HAP-1 (cell line): Measurements from ENCODE around the gene SNAPIN.
A peak's percentile ranks its signal among the peaks of the same experiment; 100 is the strongest.

ENCODE experiments used
- DNase-seq, 2 experiments: peaks; one replicate each; pipeline ENCODE4 v3.0.0-alpha.2; 2016 to 2020; ENCODE audit warnings: low spot score in 2 of 2
- H3K27me3 ChIP-seq: fragments of 250-450 bp; sonication (Bioruptor Pico); 2 replicates; pipeline ENCODE4 v1.5.1; 2020; ENCODE audit warnings: low read depth, mild to moderate bottlenecking, moderate library complexity
- H3K36me3 ChIP-seq: fragments of 250-450 bp; sonication (Bioruptor Pico); replicated peaks from 2 replicates; pipeline ENCODE4 v1.5.1; 2020; ENCODE audit warnings: mild to moderate bottlenecking
- H3K4me1 ChIP-seq: fragments of 250-450 bp; sonication (Bioruptor Pico); 2 replicates; pipeline ENCODE4 v1.5.1; 2020; ENCODE audit warnings: mild to moderate bottlenecking
- H3K4me3 ChIP-seq: fragments of 250-450 bp; sonication (Bioruptor Pico); 2 replicates; pipeline ENCODE4 v1.5.1; 2020; ENCODE audit warnings: mild to moderate bottlenecking, moderate library complexity
- H3K9me3 ChIP-seq: fragments of 250-450 bp; sonication (Bioruptor Pico); 2 replicates; pipeline ENCODE4 v1.5.1; 2020; ENCODE audit warnings: mild to moderate bottlenecking, moderate library complexity
- in situ Hi-C: fragments of 300-500 bp; cut with MboI; formaldehyde crosslinking; loops from 3 replicates; pipeline ENCODE4 v1.14.3; 2020; ENCODE audit warnings: low sequenced_read_pairs, inconsistent platforms, mixed read lengths

SNAPIN gene

DNA sequence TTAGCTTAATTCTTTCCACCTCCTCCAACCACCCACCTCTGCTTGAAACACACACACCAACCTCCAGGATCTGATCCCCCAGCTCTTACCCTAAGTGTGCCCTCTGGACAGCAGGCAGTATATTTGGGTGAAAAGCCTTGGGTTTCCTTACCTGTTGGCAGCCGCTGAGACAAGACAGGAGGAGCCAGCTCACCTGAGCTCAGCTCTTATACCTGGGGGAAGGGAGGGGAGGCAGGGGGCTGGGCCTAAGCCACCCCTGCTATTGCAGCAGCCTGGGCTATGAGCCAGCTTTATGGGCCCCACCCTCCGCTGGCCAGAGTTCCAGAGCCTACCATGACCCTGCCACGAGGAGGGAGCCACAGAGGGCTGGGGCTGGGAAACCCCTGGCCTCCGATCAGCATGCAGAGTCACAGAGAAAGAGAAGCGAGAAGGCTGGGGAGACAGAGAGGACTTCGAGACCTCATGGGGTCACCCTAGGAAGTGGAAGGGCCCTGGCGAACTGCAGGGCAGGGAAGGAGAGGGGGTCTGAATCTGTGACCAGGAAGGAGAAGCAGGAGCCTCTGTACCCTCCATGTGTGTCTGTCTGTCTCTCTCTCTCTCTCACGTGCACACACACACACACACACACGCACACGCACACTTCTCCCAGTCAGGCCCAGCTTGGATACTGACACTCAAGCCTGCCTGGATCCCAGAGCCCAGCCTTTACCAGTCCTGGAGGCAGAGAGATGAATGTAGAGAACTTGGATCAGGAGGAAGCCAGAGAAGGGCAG is 42.2 kb upstream of the SNAPIN start, which contains the start of gene S100A14:
Gene S100A14 (minus strand): TSS at position 182 of the 773 bp plus-strand sequence. CDS start 467 bp downstream, outside the sequence.
- peaks cover 6% of the 10 kb centered on the region for H3K36me3 ChIP-seq
- no peak within 1 kb of the TSS for H3K4me3 ChIP-seq
- no peaks in the 10 kb centered on the region for H3K9me3 ChIP-seq
- no peaks in the 10 kb centered on the region for H3K27me3 ChIP-seq
- no peaks in the 10 kb centered on the region for H3K4me1 ChIP-seq
- no peak for DNase-seq
- in situ Hi-C loops: no loop called here

DNA sequence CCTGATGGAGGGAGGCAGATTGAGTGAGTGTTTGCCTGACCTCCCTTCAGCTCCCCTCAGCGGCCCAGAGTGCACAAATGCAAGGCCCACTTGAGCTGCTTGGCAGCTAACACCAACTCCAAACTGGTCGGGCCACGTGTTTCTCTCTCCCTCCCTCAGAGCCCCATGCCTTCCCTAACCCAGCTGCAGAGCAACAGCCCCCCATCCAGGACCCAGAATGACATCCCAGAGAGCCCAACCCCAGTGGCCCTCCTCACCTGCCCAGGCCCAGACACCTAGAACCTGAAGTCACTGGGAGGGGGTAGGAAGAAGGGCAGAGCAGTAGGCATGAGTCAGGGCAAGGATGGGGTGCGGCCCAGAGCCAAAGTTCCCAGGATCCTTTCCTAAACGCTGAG is 41.6 kb upstream of the SNAPIN start:
- no peak overlapping the region for H3K4me3 ChIP-seq
- peaks cover 6% of the 10 kb centered on the region for H3K36me3 ChIP-seq
- H3K4me1 ChIP-seq: no peaks in the 10 kb centered on the region
- H3K27me3 ChIP-seq: no peaks in the 10 kb centered on the region
- no peaks in the 10 kb centered on the region for H3K9me3 ChIP-seq
- no peak for DNase-seq
- in situ Hi-C loops: no loop called here

DNA sequence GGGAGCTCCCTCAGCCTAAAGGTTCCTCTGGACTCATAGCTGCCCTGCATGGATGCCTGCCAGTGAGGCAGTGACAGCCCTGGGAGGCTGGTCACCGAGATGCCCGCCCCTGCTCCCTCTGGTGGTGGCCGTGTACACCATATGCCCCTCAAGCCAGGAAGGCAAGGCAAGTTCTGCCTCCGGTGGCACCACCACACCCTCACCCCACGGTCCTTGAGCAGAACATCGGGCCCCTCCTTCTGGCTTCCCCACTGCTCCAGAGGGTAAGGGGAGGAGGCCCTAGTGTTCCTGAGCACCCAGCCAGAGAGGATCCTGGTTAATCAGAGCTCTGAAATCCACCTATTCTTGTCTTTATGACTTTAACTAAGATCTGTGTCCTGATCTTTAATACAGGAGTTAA is 40.8 kb upstream of the SNAPIN start:
- in situ Hi-C loops: no loop called here
- Histone ChIP-seq H3K27me3 (no peaks in the 10 kb centered on the region), H3K36me3 (peaks cover 9% of the 10 kb centered on the region), H3K4me1 (no peaks in the 10 kb centered on the region), H3K4me3 (no peak overlapping the region), H3K9me3 (no peaks in the 10 kb centered on the region)
- DNase-seq: no peak

DNA sequence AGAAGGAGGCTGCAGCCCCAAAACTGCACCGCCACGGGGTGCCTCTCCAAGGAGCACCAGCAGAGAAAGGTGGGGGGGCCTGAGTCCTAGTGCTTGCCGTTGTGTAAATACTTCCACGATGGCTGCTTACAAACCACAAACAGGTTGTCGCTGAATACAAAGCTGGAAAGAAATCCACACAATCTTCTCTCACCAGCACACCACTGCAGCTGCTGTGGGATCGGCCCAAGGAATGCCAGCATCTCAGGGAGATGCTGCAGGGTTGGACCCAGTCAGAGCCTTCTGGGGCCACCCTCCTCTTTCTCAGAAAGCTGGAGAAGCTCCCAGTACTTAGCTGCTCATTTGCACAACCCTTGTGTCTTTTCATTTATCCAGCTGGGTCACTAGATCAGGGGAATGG is 39.3 kb upstream of the SNAPIN start:
- DNase-seq: no peak
- no peaks in the 10 kb centered on the region for H3K9me3 ChIP-seq
- peaks cover 9% of the 10 kb centered on the region for H3K36me3 ChIP-seq
- in situ Hi-C loops: no loop called here
- no peak overlapping the region for H3K4me3 ChIP-seq
- H3K4me1 ChIP-seq: peaks cover 4% of the 10 kb centered on the region; the same call in 1 of the 2 replicates
- H3K27me3 ChIP-seq: no peaks in the 10 kb centered on the region

DNA sequence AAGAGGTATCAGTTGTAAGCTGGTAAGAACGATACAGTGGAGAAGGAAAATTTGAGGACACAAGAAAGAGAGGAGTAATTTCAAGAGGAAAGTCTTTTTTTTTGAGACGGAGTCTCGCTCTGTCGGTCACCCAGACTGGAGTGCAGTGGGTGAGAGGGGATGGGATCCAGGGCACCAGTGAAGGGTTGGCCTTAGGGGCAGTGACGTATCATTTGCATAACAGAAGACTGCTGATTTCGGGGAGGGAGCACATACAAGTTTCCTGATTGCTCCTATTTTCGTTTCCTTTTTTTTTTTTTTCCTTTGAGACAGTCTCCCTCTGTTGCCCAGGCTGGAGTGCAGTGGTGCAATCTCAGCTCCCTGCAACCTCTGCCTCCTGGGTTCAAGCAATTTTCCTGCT is 35.4 kb upstream of the SNAPIN start:
- H3K4me3 ChIP-seq: no peak overlapping the region
- H3K4me1 ChIP-seq: peaks cover 19% of the 10 kb centered on the region
- DNase-seq: no peak
- peaks cover 16% of the 10 kb centered on the region for H3K36me3 ChIP-seq
- H3K27me3 ChIP-seq: no peaks in the 10 kb centered on the region
- no peaks in the 10 kb centered on the region for H3K9me3 ChIP-seq
- in situ Hi-C loops: no loop called here

DNA sequence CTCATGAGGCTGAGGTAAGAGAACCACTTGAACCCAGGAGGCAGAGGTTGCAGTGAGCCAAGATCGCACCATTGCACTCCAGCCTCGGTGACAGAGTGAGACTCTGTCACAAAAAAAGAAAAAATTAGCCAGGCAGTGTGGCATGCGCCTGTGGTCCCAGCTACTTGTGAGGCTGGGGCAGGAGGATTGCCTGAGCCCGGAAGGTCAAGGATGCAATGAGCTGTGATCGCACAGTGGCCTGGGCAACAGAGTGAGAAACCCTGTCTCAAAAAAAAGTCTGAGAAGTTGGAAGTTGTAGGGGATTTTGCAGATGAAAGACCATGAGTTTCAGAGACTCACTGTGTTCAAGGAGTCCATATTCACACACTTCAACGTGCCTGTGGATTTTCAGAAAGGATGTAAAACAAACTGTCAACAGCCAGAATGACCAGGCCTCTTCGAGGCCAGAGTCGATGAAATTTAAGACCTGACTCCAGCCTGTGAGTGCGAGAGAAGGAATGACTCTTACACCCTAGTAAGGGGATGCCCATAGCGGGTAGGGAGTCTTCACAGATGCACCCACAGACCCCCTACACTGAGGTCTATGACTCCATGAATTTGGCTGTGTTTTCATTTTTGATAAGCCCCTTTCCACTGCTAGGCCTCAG is 33.4 kb upstream of the SNAPIN start:
- Histone ChIP-seq H3K4me3 (no peak overlapping the region), H3K36me3 (peaks cover 11% of the 10 kb centered on the region), H3K27me3 (no peaks in the 10 kb centered on the region), H3K9me3 (no peaks in the 10 kb centered on the region), H3K4me1 (peaks cover 19% of the 10 kb centered on the region)
- DNase-seq: no peak
- in situ Hi-C loops: no loop called here

DNA sequence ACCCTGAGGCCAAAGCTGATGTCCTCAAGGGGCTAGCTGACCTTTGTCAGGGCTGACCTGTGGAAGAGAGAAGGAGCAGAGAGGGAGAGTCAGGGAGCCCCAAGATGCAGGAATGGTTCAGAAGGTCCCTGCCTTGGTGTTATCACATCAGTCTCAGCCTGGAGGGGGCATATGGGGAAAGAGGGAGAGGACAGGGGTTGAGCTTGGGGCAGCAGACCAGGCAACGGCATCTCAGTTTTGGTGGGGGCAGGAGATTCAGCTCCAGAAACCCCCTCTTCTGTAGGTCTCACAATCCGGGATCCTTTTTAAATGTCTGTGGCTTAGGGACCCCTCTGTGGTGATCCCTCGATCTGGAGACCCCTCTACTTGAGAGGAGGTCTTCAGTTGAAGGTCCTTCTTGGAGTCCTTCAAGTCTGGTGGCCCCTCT is 32.0 kb upstream of the SNAPIN start:
- in situ Hi-C loops: no loop called here
- DNase-seq: no peak
- H3K27me3 ChIP-seq: no peaks in the 10 kb centered on the region
- no peaks in the 10 kb centered on the region for H3K9me3 ChIP-seq
- H3K4me3 ChIP-seq: peak overlapping the region; percentile 34
- H3K36me3 ChIP-seq: peaks cover 11% of the 10 kb centered on the region
- H3K4me1 ChIP-seq: peaks cover 23% of the 10 kb centered on the region

DNA sequence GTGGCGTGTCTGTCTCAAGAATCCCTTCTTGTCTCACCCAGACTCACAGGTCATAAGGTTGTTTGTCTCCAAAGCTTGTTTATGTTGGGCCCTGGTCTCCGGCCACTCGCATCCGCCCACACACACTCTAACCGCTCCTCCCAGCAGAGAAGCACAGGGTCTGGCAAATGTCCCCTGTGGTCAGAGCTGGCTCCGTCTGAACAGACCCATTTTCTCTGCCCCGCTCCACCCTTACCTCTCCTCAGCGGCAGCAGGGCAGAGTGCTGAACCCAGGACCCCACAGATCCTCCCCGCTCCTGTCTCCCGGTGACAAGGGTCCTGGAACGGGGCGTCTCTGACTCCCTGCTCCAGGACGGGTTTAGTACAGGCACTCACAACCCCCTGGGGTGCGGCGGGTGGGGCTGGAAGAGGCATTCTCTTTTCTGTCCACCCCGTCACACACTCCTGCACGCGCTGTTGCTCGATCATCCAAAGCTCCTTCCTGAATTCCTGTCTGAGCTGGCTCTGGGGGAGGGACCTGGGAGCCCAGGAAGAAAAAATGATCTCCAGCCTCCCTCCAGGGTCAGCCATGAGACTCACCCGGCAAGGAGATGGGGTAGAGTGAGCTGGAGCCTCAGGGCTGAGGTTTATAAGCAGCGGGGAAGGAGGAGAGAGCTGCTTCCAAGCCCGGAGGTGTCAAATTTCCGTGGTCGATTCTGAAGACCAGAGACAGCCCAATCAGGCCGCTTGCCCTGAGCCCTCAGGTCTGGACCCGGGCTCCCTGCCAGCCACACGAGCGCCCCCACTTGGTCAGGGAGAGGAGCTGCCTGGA is 31.4 kb upstream of the SNAPIN start, which contains the start of gene S100A13:
Gene S100A13 (minus strand): TSS at position 602 of the 811 bp plus-strand sequence. CDS start 1,033 bp downstream, outside the sequence.
- Histone ChIP-seq H3K27me3 (no peaks in the 10 kb centered on the region), H3K4me1 (peaks cover 23% of the 10 kb centered on the region), H3K36me3 (peaks cover 11% of the 10 kb centered on the region), H3K4me3 (peak within 1 kb of the TSS; percentile 34), H3K9me3 (no peaks in the 10 kb centered on the region)
- DNase-seq: peak; percentile 90 to 95
- in situ Hi-C loops: no loop called here

DNA sequence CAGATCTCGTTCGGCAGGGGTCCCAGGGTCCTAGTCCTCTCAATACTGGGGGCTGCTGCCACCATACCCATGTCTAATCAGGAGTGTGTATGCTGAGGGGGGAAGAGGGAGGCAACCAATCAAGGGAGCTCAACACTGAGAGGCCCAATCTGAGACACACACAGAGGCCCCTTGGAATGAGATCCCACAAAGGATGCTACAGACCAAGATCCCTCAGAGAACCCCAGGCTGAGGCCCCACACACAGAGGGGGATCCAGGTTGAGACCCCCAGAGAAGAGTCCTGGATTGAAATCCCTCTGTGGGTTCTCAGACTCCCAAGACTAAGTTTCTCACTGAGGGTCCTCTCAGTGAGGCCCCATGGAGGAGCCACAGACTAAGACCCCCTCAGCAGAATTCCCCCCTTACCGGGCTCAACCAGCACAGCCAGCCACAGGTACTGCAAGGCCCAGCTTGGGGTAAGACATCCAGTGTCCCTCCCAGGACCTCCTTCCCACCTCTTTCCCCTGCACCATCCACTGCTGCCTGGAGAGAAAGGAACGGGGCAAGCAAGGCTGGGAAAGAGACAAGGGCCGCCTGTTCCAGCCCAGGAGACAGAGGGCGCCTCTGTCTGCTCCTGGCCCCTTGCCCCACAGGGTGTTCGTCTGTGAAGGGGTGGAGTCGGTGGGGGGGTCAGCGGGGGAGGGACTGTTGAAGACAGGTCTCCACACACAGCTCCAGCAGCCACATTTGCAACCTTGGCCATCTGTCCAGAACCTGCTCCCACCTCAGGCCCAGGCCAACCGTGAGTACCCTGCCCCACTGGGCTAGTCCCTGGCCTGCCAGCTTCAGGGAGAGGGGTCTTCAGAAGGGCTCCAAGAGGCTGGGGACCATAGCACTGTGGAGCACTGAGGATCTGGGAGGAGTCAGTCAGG is 30.5 kb upstream of the SNAPIN start, which contains the start of gene S100A1:
Gene S100A1 (plus strand): TSS at position 720 of the 912 bp plus-strand sequence. CDS start 2,088 bp downstream, outside the sequence.
- Histone ChIP-seq H3K9me3 (no peaks in the 10 kb centered on the region), H3K4me3 (peak within 1 kb of the TSS; percentile 34), H3K27me3 (no peaks in the 10 kb centered on the region), H3K36me3 (peaks cover 10% of the 10 kb centered on the region), H3K4me1 (peaks cover 23% of the 10 kb centered on the region)
- DNase-seq: no peak
- in situ Hi-C loops: no loop called here

DNA sequence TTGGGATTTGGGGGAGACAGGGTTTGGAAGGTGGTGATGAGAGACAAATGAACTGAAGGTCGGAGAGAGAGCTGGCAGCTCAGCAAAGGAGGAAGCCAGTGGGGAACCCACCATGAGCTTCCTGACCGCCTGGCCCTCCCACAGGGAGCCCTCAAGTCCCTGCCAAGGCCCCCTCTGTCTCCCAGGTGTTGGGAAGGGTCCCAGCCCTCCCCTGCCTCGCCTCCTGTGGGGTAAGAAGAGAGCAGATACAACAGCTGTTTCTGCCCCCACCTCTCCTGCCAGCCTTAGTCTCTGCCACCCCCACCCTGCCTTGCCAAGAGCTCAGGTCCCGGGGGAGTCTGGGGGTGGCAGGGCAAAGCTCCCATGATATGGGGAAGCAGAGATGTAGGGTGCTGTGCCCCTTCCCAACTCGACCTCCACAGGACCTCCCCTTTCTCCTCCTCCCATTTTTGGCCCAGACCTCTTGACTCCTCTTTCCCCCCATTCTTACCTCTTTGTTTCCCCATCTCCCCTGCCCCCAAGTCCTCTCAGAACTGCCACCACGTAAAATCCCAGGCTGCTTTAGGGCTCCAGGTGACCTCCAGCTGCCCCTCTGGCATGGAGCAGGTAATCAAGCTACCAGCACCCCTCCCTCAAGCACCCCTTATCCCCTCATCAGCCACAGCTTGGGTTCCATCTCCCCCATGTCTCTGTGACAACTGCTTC is 29.7 kb upstream of the SNAPIN start:
- no peaks in the 10 kb centered on the region for H3K9me3 ChIP-seq
- in situ Hi-C loops: no loop called here
- H3K27me3 ChIP-seq: no peaks in the 10 kb centered on the region
- peaks cover 10% of the 10 kb centered on the region for H3K36me3 ChIP-seq
- peaks cover 24% of the 10 kb centered on the region for H3K4me1 ChIP-seq
- no peak for DNase-seq
- no peak overlapping the region for H3K4me3 ChIP-seq

DNA sequence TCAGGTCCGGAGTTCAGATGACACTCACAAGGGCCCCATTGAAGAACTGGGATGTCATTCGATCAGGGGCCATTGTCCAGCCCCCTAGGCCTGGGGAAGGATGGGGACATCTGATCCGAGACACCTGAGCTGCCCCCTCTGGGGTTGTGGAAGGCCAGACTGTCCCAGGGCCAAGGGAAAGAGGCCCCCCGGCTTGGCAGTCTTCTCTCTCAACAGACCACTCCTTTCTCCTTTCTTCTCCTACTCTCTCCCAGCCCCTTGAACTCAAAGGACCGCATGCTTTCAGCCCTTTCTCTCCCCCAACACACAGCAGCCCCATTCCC is 29.2 kb upstream of the SNAPIN start:
- Histone ChIP-seq H3K36me3 (peaks cover 13% of the 10 kb centered on the region), H3K27me3 (no peaks in the 10 kb centered on the region), H3K4me3 (no peak overlapping the region), H3K4me1 (peaks cover 24% of the 10 kb centered on the region), H3K9me3 (no peaks in the 10 kb centered on the region)
- DNase-seq: no peak
- in situ Hi-C loops: no loop called here

DNA sequence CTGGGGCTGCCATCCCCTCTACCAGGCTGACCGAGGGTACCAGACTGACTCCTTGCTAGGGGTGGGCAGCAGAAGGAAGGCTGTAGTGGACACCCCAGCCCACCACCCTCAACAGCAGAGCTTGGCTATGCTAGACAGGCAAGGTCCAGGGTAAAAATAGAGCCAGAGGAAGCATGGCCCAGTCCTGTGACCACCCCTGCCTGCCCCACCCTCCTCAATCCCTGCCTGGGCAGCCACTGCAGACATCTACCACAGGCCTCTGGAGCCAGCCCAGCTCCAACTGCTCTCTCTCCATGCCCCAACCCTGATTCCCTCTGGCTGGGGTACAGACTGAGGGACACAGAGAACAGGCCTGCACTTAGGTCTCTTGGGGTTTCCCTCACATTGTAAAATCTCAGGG is 28.5 kb upstream of the SNAPIN start:
- no peaks in the 10 kb centered on the region for H3K27me3 ChIP-seq
- H3K4me3 ChIP-seq: no peak overlapping the region
- no peaks in the 10 kb centered on the region for H3K9me3 ChIP-seq
- H3K36me3 ChIP-seq: peaks cover 13% of the 10 kb centered on the region
- in situ Hi-C loops: no loop called here
- no peak for DNase-seq
- peaks cover 24% of the 10 kb centered on the region for H3K4me1 ChIP-seq
